ENCODE data around the gene IDUA.

The IDUA gene

GRCh38 chr4:1031346-1031745, 44.5 kb downstream of the IDUA start:
- TF ChIP-seq ZFX (IDR thresholded peaks at IDR 0.05; ENCODE audit: borderline replicate concordance) (no peak), CTCF (IDR thresholded peaks at IDR 0.05) (no peak)
- H3K27ac ChIP-seq: no peak overlapping the region

- no peak overlapping the region for H3K27ac ChIP-seq
- TF ChIP-seq CTCF (IDR thresholded peaks at IDR 0.05) (peak; percentile 43), ZFX (IDR thresholded peaks at IDR 0.05; ENCODE audit: borderline replicate concordance) (no peak)
These were observed 45.3 kb downstream of the IDUA start for GRCh38 chr4:1031956-1032795.

- TF ChIP-seq CTCF (IDR thresholded peaks at IDR 0.05): peak; percentile 8; the same call in 1 of the 2 replicates
- TF ChIP-seq ZFX (IDR thresholded peaks at IDR 0.05; ENCODE audit: borderline replicate concordance): no peak
- no peak overlapping the region for H3K27ac ChIP-seq
These were observed 46.0 kb downstream of the IDUA start for GRCh38 chr4:1032861-1033260.

GRCh38 chr4:1033840-1034551, 47.2 kb downstream of the IDUA start:
- no peak for TF ChIP-seq CTCF (IDR thresholded peaks at IDR 0.05)
- TF ChIP-seq ZFX (IDR thresholded peaks at IDR 0.05; ENCODE audit: borderline replicate concordance): no peak
- H3K27ac ChIP-seq: no peak overlapping the region

- no peak overlapping the region for H3K27ac ChIP-seq
- no peak for TF ChIP-seq CTCF (IDR thresholded peaks at IDR 0.05)
- no peak for TF ChIP-seq ZFX (IDR thresholded peaks at IDR 0.05; ENCODE audit: borderline replicate concordance)
These were observed 48.7 kb downstream of the IDUA start for GRCh38 chr4:1035510-1035909.

- TF ChIP-seq ZFX (IDR thresholded peaks at IDR 0.05; ENCODE audit: borderline replicate concordance) (no peak), CTCF (IDR thresholded peaks at IDR 0.05) (no peak)
- no peak overlapping the region for H3K27ac ChIP-seq
These were observed 49.3 kb downstream of the IDUA start for GRCh38 chr4:1036095-1036494.
